ENCODE measurements around the gene MBD3L5.
A peak's percentile ranks its signal among the peaks of the same experiment; 100 is the strongest.
"Not testable (repeated sequence)": the region's sequence is repeated elsewhere in the genome, so short reads cannot be mapped to it uniquely, and the experiment has no call there.

The MBD3L5 gene

DNA sequence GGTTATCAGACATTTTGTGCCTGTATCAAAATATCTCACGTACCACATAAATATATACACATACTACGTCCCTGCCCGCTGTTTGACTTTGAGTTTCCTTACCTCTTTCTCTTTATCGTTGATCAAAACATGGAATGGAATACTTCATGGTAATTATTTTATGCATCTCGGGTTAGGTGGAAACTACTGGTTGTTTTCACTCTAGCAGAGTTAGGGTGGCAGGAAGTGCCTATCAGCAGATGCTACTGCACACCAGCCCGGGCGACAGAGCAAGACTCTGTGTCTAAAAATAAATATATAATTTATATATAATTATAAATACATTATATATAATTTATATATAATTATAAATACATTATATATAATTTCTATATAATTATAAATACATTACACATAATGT, 22.5 kb downstream of the MBD3L5 start:
- not testable (repeated sequence) for H3K36me3 ChIP-seq (ENCODE audit: insufficient read depth, low read length); H3K4me3 ChIP-seq (ENCODE audit: low read length); H3K27me3 ChIP-seq (ENCODE audit: insufficient read depth, low read length); H3K4me1 ChIP-seq (ENCODE audit: insufficient read depth, low read length); H3K9me3 ChIP-seq (ENCODE audit: insufficient read depth, low read depth, low read length); H3K9ac ChIP-seq (ENCODE audit: low read depth, low read length); H3K27ac ChIP-seq (ENCODE audit: low read depth, low read length)
- 93% methylated on average over 4 of the region's 7 CpGs for WGBS

DNA sequence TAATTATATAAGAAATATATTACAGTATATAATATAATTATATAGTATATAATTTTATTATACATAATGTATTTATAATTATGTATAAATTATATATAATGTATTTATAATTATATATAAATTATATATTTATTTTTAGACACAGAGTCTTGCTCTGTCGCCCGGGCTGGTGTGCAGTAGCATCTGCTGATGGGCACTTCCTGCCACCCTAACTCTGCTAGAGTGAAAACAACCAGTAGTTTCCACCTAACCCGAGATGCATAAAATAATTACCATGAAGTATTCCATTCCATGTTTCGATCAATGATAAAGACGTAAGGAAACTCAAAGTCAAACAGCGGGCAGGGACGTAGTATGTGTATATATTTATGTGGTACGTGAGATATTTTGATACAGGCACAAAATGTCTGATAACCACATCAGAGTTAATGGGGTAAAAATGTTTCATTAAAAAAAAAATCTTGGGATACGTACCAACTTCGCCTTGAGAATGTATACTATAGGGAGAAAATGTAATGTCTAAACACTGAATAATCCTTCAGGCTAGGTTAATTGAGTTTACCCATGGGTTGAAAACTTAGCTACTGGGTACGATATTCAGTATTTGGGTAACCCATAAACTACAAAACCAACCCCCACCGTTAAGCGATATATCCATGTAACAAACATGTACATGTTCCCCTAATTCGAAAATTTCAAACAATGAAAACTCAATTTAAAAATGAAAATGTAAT, 24.4 kb downstream of the MBD3L5 start:
- H3K9ac ChIP-seq (ENCODE audit: low read depth, low read length); H3K27me3 ChIP-seq (ENCODE audit: insufficient read depth, low read length); H3K36me3 ChIP-seq (ENCODE audit: insufficient read depth, low read length); H3K9me3 ChIP-seq (ENCODE audit: insufficient read depth, low read depth, low read length); H3K4me3 ChIP-seq (ENCODE audit: low read length); H3K27ac ChIP-seq (ENCODE audit: low read depth, low read length); H3K4me1 ChIP-seq (ENCODE audit: insufficient read depth, low read length): not testable (repeated sequence)
- WGBS = 94% methylated on average over 5 of the region's 14 CpGs

DNA sequence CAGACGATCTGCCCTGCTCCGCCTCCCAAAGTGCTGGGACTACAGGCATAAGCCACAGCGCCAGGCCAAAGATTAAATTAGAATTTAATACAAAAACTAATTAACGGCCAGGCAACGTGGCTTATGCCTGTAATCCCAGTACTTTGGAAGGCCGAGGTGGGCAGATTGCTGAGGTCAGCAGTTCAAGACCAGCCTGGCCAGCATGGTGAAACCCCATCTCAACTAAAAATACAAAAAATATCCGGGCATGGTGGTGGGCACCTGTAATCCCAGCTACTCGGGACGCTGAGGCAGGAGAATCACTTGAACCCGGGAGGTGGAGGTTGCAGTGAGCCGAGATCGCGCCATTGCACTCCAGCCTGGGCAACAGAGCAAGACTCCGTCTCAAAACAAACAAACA, 25.3 kb downstream of the MBD3L5 start:
- WGBS = 94% methylated on average over 9 of the region's 14 CpGs
- H3K9ac ChIP-seq (ENCODE audit: low read depth, low read length); H3K27me3 ChIP-seq (ENCODE audit: insufficient read depth, low read length); H3K36me3 ChIP-seq (ENCODE audit: insufficient read depth, low read length); H3K27ac ChIP-seq (ENCODE audit: low read depth, low read length); H3K9me3 ChIP-seq (ENCODE audit: insufficient read depth, low read depth, low read length); H3K4me3 ChIP-seq (ENCODE audit: low read length); H3K4me1 ChIP-seq (ENCODE audit: insufficient read depth, low read length): not testable (repeated sequence)

DNA sequence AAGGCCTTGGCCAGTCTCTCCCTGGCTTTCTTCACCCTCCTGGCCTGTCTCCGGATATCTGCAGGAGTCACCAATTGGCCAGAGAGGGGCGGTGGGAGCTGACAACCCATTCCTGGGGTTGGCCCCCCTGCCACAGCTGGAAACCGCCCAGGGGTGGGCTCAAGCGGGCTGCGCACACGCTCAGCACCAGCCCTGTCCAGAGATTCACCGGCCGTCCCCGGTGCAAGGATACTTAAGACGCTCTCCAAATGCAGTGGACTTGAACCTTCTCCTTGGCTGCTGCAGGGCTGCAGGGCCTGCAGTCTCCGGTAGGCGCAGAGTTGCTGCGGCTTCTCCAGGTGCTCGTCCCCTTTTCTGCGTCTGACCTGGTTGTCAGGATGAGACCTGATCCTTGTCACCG, 26.0 kb downstream of the MBD3L5 start:
- WGBS = 92% methylated on average over 7 of the region's 16 CpGs
- H3K4me1 ChIP-seq (ENCODE audit: insufficient read depth, low read length); H3K27me3 ChIP-seq (ENCODE audit: insufficient read depth, low read length); H3K9me3 ChIP-seq (ENCODE audit: insufficient read depth, low read depth, low read length); H3K36me3 ChIP-seq (ENCODE audit: insufficient read depth, low read length); H3K9ac ChIP-seq (ENCODE audit: low read depth, low read length); H3K4me3 ChIP-seq (ENCODE audit: low read length); H3K27ac ChIP-seq (ENCODE audit: low read depth, low read length): not testable (repeated sequence)

DNA sequence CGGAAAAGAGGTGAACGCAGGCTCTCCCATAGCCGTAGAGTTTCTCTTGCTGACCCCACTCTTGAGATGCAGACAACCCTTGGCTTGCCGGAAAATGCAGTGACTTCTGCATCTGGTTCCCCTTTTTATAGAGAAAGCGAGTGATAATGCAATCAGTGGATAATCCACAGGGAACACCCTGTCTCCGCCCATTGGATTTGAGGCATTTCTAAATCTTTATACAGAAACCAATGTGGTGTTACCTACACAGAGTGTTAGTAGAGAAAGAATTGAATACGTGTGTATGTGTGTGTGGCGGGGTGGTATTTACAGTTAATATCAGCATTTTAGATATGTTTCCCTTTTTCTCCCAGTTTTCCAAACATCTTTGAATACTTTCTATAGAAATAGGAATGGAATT, 28.2 kb downstream of the MBD3L5 start, which contains the start of gene MBD3L3:
MBD3L3 (minus strand) TSS at position 101 of the 400 bp plus-strand sequence; CDS start at position 30, 71 bp downstream.
- not testable (repeated sequence) for H3K9me3 ChIP-seq (ENCODE audit: insufficient read depth, low read depth, low read length); H3K4me1 ChIP-seq (ENCODE audit: insufficient read depth, low read length); H3K27ac ChIP-seq (ENCODE audit: low read depth, low read length); H3K4me3 ChIP-seq (ENCODE audit: low read length); H3K27me3 ChIP-seq (ENCODE audit: insufficient read depth, low read length); H3K9ac ChIP-seq (ENCODE audit: low read depth, low read length); H3K36me3 ChIP-seq (ENCODE audit: insufficient read depth, low read length)
- no CpG with 5 or more reads among the region's 8 CpGs for WGBS

DNA sequence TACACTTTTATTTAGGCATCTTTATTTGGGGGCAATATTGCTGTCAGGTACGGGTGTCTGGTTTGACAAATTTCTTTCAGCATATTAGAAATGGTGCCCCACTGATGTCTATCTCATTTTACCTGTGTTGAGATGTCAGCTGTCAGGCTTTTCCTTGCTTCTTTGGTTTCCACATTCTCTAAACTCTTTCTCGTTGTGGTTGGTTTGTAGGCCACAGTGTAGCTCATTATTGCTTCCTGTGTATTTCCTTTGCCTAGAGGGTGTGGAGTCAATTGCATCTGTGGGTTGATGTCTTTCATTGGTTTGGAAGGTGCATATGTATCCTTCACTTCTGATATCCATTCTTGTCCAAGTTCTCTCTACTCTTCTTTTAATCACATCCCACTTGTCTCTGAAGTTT, 29.6 kb downstream of the MBD3L5 start:
- H3K9ac ChIP-seq (ENCODE audit: low read depth, low read length); H3K27me3 ChIP-seq (ENCODE audit: insufficient read depth, low read length); H3K27ac ChIP-seq (ENCODE audit: low read depth, low read length); H3K4me3 ChIP-seq (ENCODE audit: low read length); H3K4me1 ChIP-seq (ENCODE audit: insufficient read depth, low read length); H3K36me3 ChIP-seq (ENCODE audit: insufficient read depth, low read length): not testable (repeated sequence)
- 100% methylated on average over 1 of the region's 2 CpGs for WGBS
- peaks cover 12% of the 10 kb centered on the region for H3K9me3 ChIP-seq (ENCODE audit: insufficient read depth, low read depth, low read length)

DNA sequence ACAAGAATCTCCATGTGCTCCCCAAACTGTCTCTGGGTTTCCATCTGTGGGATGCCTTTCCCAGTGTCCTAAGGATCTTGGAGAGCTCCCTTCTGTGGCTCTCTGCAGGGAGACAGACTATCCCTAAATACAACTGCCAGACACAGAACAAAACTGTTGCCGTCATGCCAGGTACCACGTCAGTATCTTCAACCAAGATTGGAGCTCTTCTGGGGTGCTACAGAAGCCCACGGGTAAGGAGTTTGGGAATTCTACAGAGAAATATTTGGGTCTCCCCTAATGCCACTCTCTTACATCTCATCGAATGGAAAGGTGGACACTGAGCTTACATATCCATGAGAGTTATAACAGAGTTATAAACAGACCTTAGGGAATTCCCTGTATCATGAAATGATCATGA, 33.0 kb downstream of the MBD3L5 start:
- Histone ChIP-seq H3K4me3 (ENCODE audit: low read length) (no peak overlapping the region), H3K9ac (ENCODE audit: low read depth, low read length) (no peak overlapping the region), H3K4me1 (ENCODE audit: insufficient read depth, low read length) (no peaks in the 10 kb centered on the region), H3K27ac (ENCODE audit: low read depth, low read length) (no peak overlapping the region), H3K36me3 (ENCODE audit: insufficient read depth, low read length) (no peaks in the 10 kb centered on the region), H3K27me3 (ENCODE audit: insufficient read depth, low read length) (no peaks in the 10 kb centered on the region), H3K9me3 (ENCODE audit: insufficient read depth, low read depth, low read length) (peaks cover 29% of the 10 kb centered on the region)
- 79% methylated on average over 4 of the region's 4 CpGs for WGBS

DNA sequence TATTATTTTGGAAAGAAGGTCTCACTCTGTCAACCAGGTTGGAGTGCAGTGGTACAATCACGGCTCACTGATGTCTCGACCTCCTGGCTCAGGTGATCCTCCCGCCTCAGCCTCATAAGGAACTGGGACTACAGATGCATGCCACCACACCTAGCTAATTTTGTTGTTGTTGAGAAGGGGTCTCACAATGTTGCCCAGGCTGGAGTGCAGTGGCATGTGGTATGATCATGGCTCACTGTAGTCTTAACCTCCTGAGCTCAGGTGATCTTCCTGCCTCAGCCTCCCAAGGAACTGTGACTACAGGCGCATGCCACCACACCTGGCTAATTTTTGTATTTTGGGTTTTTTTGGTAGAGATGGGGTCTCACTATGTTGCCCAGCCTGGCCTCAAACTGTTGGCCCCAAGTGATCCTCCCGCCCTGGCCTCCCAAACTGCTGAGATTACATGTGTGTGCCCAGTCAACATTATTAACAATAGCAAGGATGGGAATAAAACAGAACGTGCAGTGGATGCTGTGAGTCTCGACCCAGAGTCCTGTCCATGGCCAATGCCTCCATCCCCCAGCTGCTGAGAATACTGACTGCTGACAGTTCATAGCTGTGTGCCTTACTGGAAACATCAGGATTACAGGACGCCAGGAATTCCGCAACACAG, 33.5 kb downstream of the MBD3L5 start:
- no peak overlapping the region for H3K4me3 ChIP-seq (ENCODE audit: low read length)
- no peaks in the 10 kb centered on the region for H3K36me3 ChIP-seq (ENCODE audit: insufficient read depth, low read length)
- H3K9ac ChIP-seq (ENCODE audit: low read depth, low read length) = no peak overlapping the region
- peaks cover 33% of the 10 kb centered on the region for H3K9me3 ChIP-seq (ENCODE audit: insufficient read depth, low read depth, low read length)
- no peaks in the 10 kb centered on the region for H3K4me1 ChIP-seq (ENCODE audit: insufficient read depth, low read length)
- no peaks in the 10 kb centered on the region for H3K27me3 ChIP-seq (ENCODE audit: insufficient read depth, low read length)
- 86% methylated on average over 9 of the region's 9 CpGs for WGBS
- H3K27ac ChIP-seq (ENCODE audit: low read depth, low read length) = no peak overlapping the region

DNA sequence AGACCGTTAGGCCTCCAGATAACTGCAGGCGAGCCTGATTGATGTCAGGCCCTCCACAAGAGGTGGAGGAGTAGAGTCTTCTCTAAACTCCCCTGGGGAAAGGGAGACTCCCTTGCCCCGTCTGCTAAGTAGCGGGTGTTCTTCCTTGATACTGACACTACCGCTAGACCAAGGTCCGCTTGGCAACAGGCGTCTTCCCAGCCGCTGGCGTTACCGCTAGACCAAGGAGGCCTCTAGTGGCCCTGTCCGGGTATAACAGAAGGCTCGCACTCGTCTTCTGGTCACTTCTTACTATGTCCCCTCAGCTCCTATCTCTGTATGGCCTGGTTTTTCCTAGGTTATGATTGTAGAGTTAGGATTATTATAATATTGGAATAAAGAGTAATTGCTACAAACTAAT, 36.7 kb downstream of the MBD3L5 start:
- H3K27me3 ChIP-seq (ENCODE audit: insufficient read depth, low read length); H3K4me1 ChIP-seq (ENCODE audit: insufficient read depth, low read length); H3K36me3 ChIP-seq (ENCODE audit: insufficient read depth, low read length); H3K27ac ChIP-seq (ENCODE audit: low read depth, low read length); H3K4me3 ChIP-seq (ENCODE audit: low read length); H3K9ac ChIP-seq (ENCODE audit: low read depth, low read length): not testable (repeated sequence)
- 45% methylated on average over 13 of the region's 13 CpGs for WGBS
- H3K9me3 ChIP-seq (ENCODE audit: insufficient read depth, low read depth, low read length) = peaks cover 34% of the 10 kb centered on the region

DNA sequence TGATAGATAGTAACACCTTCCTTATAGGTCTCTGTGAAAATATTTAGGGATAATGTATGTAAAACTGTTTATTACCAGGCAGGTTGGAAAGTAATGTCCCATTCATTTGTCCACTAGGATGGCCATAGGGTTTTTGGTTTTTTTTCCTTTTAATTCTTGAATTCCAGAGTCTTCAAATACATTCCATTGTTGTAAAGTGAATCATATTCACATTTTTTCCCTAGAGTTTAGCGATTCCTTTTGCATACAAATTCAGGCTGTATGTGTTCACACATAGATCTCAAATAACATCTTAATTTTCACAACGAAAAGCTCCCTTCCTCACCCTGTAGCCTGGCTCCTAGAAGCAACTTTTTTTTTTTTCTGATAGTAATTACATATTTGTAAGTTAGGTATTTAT, 37.3 kb downstream of the MBD3L5 start:
- H3K27ac ChIP-seq (ENCODE audit: low read depth, low read length) = no peak overlapping the region
- H3K9me3 ChIP-seq (ENCODE audit: insufficient read depth, low read depth, low read length) = peaks cover 34% of the 10 kb centered on the region
- peaks cover 15% of the 10 kb centered on the region for H3K36me3 ChIP-seq (ENCODE audit: insufficient read depth, low read length)
- no peak overlapping the region for H3K9ac ChIP-seq (ENCODE audit: low read depth, low read length)
- H3K4me1 ChIP-seq (ENCODE audit: insufficient read depth, low read length) = peaks cover 5% of the 10 kb centered on the region; the same call in 1 of the 2 replicates
- H3K27me3 ChIP-seq (ENCODE audit: insufficient read depth, low read length) = no peaks in the 10 kb centered on the region
- WGBS = 80% methylated on average over 2 of the region's 2 CpGs
- H3K4me3 ChIP-seq (ENCODE audit: low read length) = no peak overlapping the region

DNA sequence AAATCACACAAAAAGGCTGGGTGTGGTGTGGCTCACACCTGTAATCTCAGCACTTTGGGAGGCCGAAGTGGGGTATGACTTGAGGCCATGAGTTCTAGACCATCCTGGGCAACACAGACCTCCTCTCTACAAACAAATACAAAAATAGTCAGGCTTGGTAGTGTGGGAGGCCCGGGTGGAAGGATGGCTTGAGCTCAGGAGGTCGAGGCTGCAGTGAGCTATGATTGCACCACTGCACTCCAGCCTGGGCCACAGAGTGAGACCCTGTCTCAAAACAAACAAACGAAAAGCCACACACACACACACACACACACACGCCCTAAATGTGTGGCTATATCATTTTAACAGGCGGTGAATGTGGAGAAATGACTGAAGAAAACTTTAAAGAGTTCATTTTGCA, 38.2 kb downstream of the MBD3L5 start:
- H3K9ac ChIP-seq (ENCODE audit: low read depth, low read length) = no peak overlapping the region
- H3K4me1 ChIP-seq (ENCODE audit: insufficient read depth, low read length) = peaks cover 5% of the 10 kb centered on the region; the same call in 1 of the 2 replicates
- peak overlapping the region; percentile 98 for H3K4me3 ChIP-seq (ENCODE audit: low read length)
- no peak overlapping the region for H3K27ac ChIP-seq (ENCODE audit: low read depth, low read length)
- H3K36me3 ChIP-seq (ENCODE audit: insufficient read depth, low read length) = peaks cover 21% of the 10 kb centered on the region
- WGBS = 83% methylated on average over 3 of the region's 6 CpGs
- H3K9me3 ChIP-seq (ENCODE audit: insufficient read depth, low read depth, low read length) = peaks cover 29% of the 10 kb centered on the region
- no peaks in the 10 kb centered on the region for H3K27me3 ChIP-seq (ENCODE audit: insufficient read depth, low read length)
